ENCODE results near the gene BIRC2.

BIRC2 gene

GRCh38 chr11:102320188-102320587 lies 26.8 kb upstream of the BIRC2 start:
- DNase-seq (ENCODE audit: low read depth, low spot score) = no peak
- CTCF ChIA-PET = interaction anchor here (1.3 to 2.5 kb wide), 2 partner anchors 22 to 26 kb away, joined by 4 to 12 read pairs; no protein-coding TSS in a partner anchor
- POLR2A ChIA-PET = no interaction called here

GRCh38 chr11:102320679-102321078 lies 26.3 kb upstream of the BIRC2 start:
- no peak for DNase-seq (ENCODE audit: low read depth, low spot score)
- no peak overlapping the region for H3K4me3 ChIP-seq (ENCODE audit: low read depth, low read length)
- POLR2A ChIA-PET = no interaction called here
- no peak for TF ChIP-seq CTCF (IDR thresholded peaks at IDR 0.05; ENCODE audit: insufficient read depth, low read length, missing control alignments)
- CTCF ChIA-PET = interaction anchor here (1.3 to 2.5 kb wide), 2 partner anchors 21 to 27 kb away, joined by 4 to 12 read pairs; no protein-coding TSS in a partner anchor

More at GRCh38 chr11:102320188-102320587, 26.8 kb upstream of the BIRC2 start:
- no peak overlapping the region for H3K4me3 ChIP-seq (ENCODE audit: low read depth, low read length)
- TF ChIP-seq CTCF (IDR thresholded peaks at IDR 0.05; ENCODE audit: insufficient read depth, low read length, missing control alignments) = no peak

GRCh38 chr11:102322560-102322959 lies 24.5 kb upstream of the BIRC2 start:
- no peak overlapping the region for H3K4me3 ChIP-seq (ENCODE audit: low read depth, low read length)
- ChIA-PET POLR2A (no interaction called here), CTCF (interaction anchor here (1.0 kb wide), 1 partner anchor 20 kb away, joined by 6 read pairs; no protein-coding TSS in a partner anchor)
- no peak for DNase-seq (ENCODE audit: low read depth, low spot score)
- TF ChIP-seq CTCF (IDR thresholded peaks at IDR 0.05; ENCODE audit: insufficient read depth, low read length, missing control alignments) = no peak

DNA sequence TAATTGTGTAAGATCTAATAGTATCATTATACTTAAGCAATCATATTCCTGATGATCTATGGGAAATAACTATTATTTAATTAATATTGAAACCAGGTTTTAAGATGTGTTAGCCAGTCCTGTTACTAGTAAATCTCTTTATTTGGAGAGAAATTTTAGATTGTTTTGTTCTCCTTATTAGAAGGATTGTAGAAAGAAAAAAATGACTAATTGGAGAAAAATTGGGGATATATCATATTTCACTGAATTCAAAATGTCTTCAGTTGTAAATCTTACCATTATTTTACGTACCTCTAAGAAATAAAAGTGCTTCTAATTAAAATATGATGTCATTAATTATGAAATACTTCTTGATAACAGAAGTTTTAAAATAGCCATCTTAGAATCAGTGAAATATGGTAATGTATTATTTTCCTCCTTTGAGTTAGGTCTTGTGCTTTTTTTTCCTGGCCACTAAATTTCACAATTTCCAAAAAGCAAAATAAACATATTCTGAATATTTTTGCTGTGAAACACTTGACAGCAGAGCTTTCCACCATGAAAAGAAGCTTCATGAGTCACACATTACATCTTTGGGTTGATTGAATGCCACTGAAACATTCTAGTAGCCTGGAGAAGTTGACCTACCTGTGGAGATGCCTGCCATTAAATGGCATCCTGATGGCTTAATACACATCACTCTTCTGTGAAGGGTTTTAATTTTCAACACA lies 23.3 kb upstream of the BIRC2 start:
- CTCF ChIA-PET = interaction anchor here (1.9 kb wide), 1 partner anchor 18 kb away, joined by 15 read pairs; no protein-coding TSS in a partner anchor
- POLR2A ChIA-PET = no interaction called here

GRCh38 chr11:102325088-102325487 lies 21.9 kb upstream of the BIRC2 start:
- ChIA-PET CTCF (interaction anchor here (1.9 kb wide), 1 partner anchor 16 kb away, joined by 15 read pairs; no protein-coding TSS in a partner anchor), POLR2A (no interaction called here)
- DNase-seq (ENCODE audit: low read depth, low spot score) = no peak
- no peak overlapping the region for H3K4me3 ChIP-seq (ENCODE audit: low read depth, low read length)
- TF ChIP-seq CTCF (IDR thresholded peaks at IDR 0.05; ENCODE audit: insufficient read depth, low read length, missing control alignments) = no peak

More for the DNA sequence above, 23.3 kb upstream of the BIRC2 start:
- H3K4me3 ChIP-seq (ENCODE audit: low read depth, low read length) = no peak overlapping the region
- no peak for DNase-seq (ENCODE audit: low read depth, low spot score)
- TF ChIP-seq CTCF (IDR thresholded peaks at IDR 0.05; ENCODE audit: insufficient read depth, low read length, missing control alignments) = no peak

- no peak for TF ChIP-seq CTCF (IDR thresholded peaks at IDR 0.05; ENCODE audit: insufficient read depth, low read length, missing control alignments)
- CTCF ChIA-PET = interaction anchor here (0.6 to 1.0 kb wide), 2 partner anchors 10 to 14 kb away, joined by 3 to 7 read pairs; no protein-coding TSS in a partner anchor
- no peak overlapping the region for H3K4me3 ChIP-seq (ENCODE audit: low read depth, low read length)
- no peak for DNase-seq (ENCODE audit: low read depth, low spot score)
- POLR2A ChIA-PET = no interaction called here
Measured at GRCh38 chr11:102328748-102329147, 18.3 kb upstream of the BIRC2 start.

All from AG04449 (cell line).